Measurements from ENCODE around the gene HILPDA.
"Not testable (repeated sequence)": the region's sequence is repeated elsewhere in the genome, so short reads cannot be mapped to it uniquely, and the experiment has no call there.

HILPDA gene

GRCh38 chr7:128434413-128435326 is 21.0 kb upstream of the HILPDA start:
- DNase-seq: no peak

- no peak for DNase-seq
Measured at GRCh38 chr7:128435327-128435686, 20.4 kb upstream of the HILPDA start.

DNA sequence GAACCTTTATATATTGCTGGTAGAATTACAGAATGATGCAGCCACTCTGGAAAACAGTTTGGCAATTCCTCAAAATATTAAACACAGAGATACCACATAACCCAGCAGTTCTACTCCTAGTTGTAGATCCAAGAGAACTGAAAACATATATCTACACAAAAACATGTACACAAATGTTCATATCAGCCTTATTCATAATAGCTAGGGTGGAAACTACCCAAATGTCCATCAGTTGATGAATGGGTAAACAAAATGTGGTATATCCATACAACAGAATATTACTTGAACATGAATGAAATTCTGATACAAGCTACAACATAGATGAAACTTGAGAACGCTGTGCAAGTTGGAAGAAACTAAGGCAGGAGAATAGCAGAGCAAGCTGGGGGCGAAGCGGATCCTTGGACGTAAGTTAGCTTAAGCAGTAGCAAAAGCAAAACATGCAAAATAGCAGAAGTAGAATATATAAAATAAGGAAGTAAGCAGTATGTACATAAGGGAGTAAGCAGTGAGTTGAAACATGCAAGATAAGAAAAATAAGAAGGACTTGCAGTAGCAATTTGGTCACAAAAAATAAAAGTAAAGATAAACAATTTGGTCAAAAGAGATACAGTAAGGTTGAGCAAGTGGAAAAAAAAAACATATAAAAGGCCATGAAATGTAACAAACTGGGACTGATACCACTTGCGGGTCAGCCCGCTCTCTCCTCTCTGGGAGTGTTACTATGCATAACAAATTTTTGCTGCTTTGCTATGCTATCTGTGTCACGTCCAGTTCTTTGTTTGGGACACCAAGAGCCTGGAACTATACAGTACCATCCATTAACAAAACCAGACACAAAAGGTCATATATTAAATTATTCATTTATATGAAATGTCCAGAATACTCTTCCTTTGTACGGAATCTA is 18.0 kb upstream of the HILPDA start:
- DNase-seq: no peak

DNA sequence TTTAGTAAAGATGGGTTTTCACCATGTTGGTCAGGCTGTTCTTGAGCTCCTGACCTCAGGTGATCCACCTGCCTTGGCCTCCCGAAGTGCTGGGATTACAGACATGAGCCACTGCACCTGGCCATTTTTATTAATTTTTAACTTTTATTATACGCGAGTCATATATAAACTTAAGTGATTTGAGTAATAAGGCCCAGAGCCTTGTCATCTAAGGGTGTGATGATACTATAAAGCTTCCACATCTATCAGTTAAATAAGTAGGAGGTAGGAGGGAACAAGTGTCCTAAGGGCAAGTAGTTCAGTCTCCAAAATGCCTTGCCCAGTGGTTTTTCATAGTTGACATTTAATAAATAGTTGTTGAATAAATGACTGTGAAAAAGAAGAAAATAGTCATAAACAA is 13.3 kb upstream of the HILPDA start:
- no peak for DNase-seq

DNA sequence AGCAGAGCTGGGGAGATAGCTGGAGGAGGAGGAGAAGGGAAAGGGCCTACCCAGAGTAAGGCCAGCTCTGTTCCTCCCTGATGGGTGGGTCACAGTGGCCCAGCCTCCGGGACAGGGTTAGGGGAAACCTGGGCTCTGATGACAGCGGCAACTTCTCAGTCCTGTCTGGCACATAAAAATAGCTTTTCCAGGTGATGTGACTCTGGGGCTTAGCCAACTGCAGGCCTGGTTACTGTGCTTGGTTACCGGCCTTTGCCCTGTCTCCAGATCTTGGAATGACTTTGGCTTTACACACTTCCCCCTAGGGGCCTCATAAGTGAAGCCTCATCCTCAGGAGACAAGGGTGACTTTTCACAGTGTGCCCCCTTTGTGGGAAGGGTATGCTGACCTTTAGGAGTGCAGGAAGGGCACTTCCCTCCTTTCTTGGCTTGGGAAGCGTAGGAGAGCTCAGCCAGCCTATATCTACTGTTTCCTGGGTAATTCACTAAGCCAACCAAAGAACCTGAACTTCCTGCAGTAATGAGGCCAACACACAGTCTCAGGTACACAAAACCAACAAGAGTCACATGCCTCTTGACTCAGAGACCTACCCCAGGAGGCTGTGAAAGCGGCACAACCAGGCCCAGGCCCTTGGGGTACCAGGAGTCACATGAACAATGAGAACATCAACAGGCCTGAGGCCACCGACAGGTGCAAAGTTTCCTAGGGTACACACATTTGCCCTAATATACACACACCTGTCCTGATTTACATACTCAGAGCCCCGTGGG is 11.7 kb upstream of the HILPDA start:
- DNase-seq: no peak

DNA sequence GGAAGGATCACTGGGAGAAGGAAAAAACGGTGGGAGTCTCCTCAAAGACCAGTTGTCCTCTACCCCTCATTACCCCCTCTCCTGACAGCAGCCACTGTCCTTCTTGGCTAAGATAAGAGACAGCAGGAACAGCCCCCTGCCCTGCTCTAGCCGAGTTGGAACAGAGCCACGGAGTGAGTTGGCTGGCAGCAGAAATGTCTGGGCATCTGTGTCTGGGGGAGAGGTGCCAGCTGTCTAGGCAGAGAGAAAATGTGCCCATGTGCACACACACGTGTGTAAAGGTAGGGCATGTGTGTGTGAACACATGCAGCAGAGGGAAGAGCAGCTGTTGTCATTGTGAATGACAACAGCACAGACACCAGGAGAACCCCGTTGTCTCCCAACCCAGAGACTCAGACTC is 9.4 kb upstream of the HILPDA start:
- DNase-seq: no peak

DNA sequence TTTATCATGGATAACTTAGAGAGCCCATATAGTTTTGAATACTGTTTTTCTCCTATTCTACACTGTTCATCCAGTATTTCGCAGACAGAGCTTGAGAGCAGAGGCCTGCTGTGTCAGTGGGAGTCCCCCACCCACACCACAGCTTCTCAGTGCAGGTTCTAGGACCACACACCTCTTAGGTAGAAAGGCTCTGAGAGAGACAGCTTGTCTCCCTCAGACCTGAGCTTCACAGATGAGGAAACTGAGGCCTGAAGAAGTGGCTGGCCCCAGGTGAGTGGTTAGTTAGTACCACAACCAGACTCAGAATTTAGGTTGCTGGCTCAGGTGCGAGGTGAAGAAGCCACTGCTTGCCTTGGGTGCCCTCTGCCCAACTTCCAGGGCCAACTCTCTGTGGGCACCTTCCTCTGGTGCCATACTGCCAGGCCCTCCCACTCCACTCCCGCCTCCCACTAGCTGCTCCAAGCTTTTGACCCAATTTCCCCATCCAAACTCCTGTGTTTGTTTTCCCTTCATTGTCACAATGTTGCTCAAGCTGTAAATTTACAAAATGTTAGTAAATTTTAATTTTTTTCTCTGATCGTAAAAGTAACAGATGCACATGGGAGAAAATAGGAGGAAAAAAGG is 7.6 kb upstream of the HILPDA start:
- DNase-seq: no peak

DNA sequence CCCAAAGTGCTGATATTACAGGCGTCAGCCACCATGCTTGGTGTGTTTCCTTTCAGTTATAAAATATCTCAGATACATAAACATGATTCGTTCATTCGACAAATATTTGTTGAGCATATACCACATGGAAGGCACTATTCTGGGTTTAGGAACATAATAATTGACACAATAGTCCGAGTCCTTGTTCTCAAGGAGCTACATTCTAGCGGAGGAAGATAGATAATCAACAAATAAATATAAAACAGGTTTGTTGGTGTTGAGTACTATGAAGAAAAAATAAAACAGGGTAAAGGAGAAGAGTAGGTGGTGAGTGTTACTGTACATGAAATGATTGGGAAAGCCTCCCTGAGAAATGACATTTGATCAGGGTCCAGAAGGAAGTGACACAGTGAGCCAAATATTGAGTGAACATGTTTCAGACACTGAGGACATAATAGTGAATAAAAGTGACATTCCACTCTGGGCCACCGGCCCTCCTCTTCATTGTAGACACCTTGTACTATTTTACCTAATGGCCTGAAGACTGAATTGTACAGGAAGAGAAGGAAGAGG is 6.9 kb upstream of the HILPDA start:
- DNase-seq: no peak

- DNase-seq: no peak
Measured at GRCh38 chr7:128450409-128450808, 5.3 kb upstream of the HILPDA start.

GRCh38 chr7:128450913-128451312 is 4.8 kb upstream of the HILPDA start:
- DNase-seq: no peak

DNA sequence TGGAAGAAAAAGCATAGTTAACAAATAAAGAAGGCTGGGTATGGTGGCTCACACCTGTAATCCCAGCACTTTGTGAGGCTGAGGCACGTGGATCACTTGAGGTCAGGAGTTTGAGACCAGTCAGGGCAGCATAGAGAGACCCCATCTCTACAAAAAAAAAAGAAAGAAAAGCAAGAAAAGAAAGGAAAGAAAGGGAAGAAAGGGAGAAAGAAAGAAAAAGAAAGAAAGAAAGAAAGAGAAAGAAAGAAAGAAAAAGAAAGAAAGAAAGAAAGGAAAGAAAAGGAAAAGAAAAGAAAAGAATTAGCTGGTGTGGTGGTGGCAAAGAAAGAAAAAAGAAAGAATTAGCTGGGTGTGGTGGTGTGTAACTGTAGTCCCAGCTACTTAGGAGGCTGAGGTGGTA is 3.1 kb upstream of the HILPDA start:
- no peak for DNase-seq

DNA sequence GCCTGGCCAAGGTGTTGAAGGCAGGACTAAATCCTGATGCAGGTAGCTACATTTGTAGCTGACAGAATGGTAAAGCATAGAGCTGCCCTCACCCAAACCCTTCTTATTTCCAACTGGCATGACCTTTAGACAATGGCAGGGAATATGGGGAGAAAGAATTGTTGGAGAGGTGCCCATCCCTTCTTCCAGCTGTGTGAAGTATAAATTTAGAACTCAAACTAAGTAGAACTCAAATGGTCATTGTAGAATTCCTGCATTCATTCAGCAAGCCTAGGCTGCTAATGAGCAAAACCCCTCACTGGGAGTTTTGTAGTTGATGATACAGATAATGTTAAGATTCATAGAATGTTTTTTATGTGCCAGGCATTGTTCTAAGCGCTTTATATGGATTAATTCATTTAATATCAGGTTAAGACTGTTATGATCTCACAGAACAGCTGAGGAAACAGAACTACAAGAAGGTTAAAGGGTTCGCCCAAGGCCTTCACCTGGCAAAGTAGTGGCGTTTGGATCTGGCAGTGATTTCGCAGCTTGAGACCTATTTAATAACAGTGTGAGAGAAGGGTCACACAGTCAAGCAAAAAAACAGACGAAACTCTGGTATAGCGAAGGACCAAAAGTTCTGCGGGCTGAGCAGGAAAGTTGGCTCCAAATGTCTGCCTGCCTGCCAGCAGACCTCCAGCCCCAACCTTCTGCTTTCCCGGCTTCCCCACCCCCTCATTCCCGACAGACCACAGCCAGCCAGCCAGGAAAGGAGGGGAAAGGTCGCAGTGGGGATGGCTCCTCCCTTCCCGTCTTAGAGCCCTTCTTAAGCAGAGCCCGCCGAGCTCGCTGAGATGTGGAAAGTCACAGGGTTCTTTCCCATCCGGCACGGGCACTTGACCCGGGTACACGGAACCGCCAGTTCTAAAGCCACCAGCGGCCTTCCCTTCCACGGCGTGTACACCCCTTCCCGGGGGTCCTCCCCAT is 1.6 kb upstream of the HILPDA start:
- no peak for DNase-seq

GRCh38 chr7:128454808-128455542 is 703 bp upstream of the HILPDA start:
- DNase-seq: no peak

- DNase-seq: no peak
Measured at GRCh38 chr7:128456255-128456725, 612 bp downstream of the HILPDA start.

DNA sequence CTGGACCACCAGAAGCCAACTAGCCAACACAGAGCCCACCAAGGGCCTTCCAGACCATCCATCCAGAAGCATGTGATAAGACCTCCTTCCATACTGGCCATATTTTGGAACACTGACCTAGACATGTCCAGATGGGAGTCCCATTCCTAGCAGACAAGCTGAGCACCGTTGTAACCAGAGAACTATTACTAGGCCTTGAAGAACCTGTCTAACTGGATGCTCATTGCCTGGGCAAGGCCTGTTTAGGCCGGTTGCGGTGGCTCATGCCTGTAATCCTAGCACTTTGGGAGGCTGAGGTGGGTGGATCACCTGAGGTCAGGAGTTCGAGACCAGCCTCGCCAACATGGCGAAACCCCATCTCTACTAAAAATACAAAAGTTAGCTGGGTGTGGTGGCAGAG is 1.7 kb downstream of the HILPDA start:
- DNase-seq: not testable (repeated sequence)

- DNase-seq: no peak
Measured at GRCh38 chr7:128458956-128459355, 3.3 kb downstream of the HILPDA start.

DNA sequence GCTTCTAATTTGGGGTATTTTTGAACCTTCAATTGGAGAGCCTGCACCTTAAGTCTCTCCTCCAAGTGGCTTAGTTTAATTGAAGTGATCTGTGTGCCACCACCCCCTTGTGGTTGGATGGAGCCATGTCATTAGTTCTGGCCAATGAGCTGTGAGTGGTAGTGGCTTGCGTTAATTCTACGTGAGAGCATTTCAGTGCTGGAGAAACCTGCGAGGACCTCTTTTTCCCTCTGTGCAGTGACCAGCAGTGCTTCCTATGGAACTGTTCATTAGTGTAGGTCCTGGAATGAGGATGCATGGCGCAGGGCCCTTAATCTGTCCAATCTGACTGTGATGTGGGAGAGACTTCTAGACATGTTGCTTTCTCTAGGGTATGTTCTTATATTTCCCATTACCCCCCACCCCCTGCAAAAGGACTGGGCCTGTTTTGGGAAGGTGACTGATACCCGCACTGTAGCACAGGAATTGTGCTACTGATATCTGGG is 3.8 kb downstream of the HILPDA start:
- peak; percentile 48 for DNase-seq

DNA sequence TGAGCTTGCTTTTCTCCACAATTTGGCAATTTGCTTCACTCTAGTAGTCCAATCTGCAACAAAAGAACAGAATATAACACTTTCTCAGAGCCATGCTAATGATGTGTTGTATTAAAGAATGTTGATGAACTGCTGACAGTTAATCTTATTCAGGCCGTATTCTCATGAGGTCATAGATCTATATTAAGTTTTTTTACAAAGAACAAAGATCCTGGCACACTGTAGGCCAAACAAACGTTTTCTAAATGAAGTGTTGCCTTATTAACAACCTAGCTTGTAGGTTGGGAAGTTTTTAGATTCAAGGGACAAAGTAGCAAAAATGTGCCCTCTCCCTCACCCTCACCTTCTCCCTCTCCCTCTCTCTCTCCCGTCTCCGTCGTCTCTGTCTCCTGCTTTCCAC is 6.8 kb downstream of the HILPDA start:
- no peak for DNase-seq

- not testable (repeated sequence) for DNase-seq
Measured at GRCh38 chr7:128463345-128463744, 7.7 kb downstream of the HILPDA start.

DNA sequence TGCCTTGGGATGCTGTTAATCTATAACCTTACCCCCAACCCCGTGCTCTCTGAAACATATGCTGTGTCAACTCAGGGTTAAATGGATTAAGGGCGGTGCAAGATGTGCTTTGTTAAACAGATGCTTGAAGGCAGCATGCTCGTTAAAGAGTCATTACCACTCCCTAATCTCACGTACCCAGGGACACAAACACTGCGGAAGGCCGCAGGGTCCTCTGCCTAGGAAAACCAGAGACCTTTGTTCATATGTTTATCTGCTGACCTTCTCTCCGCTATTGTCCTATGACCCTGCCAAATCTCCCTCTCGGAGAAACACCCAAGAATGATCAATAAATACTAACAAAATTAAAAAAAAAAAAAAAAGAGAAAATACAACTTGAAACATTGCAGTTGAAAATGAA is 8.3 kb downstream of the HILPDA start:
- not testable (repeated sequence) for DNase-seq
